ENCODE measurements around the gene CPEB2.

The CPEB2 gene

GRCh38 chr4:15006416-15007024 lies 4.2 kb downstream of the CPEB2 start:
- TF ChIP-seq CTCF (IDR thresholded peaks at IDR 0.05; ENCODE audit: control insufficient read depth, insufficient read depth, low read depth, low read length, missing control alignments): peak; percentile 31
- H3K4me3 ChIP-seq (ENCODE audit: control insufficient read depth, low read depth, low read length): peak overlapping the region; percentile 86
- DNase-seq (ENCODE audit: low read depth): no peak

- no peak for TF ChIP-seq CTCF (IDR thresholded peaks at IDR 0.05; ENCODE audit: control insufficient read depth, insufficient read depth, low read depth, low read length, missing control alignments)
- no peak for DNase-seq (ENCODE audit: low read depth)
- H3K4me3 ChIP-seq (ENCODE audit: control insufficient read depth, low read depth, low read length): no peak overlapping the region
These were observed 4.9 kb downstream of the CPEB2 start for GRCh38 chr4:15007201-15007600.

- TF ChIP-seq CTCF (IDR thresholded peaks at IDR 0.05; ENCODE audit: control insufficient read depth, insufficient read depth, low read depth, low read length, missing control alignments): no peak
- H3K4me3 ChIP-seq (ENCODE audit: control insufficient read depth, low read depth, low read length): no peak overlapping the region
- DNase-seq (ENCODE audit: low read depth): no peak
These were observed 7.8 kb downstream of the CPEB2 start for GRCh38 chr4:15010038-15010585.

- no peak for TF ChIP-seq CTCF (IDR thresholded peaks at IDR 0.05; ENCODE audit: control insufficient read depth, insufficient read depth, low read depth, low read length, missing control alignments)
These were observed 8.9 kb downstream of the CPEB2 start for GRCh38 chr4:15011166-15011565.

GRCh38 chr4:15012017-15012788 lies 9.9 kb downstream of the CPEB2 start:
- no peak for DNase-seq (ENCODE audit: low read depth)
- TF ChIP-seq CTCF (IDR thresholded peaks at IDR 0.05; ENCODE audit: control insufficient read depth, insufficient read depth, low read depth, low read length, missing control alignments): no peak
- no peak overlapping the region for H3K4me3 ChIP-seq (ENCODE audit: control insufficient read depth, low read depth, low read length)

More at GRCh38 chr4:15011166-15011565, 8.9 kb downstream of the CPEB2 start:
- H3K4me3 ChIP-seq (ENCODE audit: control insufficient read depth, low read depth, low read length): no peak overlapping the region
- DNase-seq (ENCODE audit: low read depth): no peak

- TF ChIP-seq CTCF (IDR thresholded peaks at IDR 0.05; ENCODE audit: control insufficient read depth, insufficient read depth, low read depth, low read length, missing control alignments): no peak
- no peak overlapping the region for H3K4me3 ChIP-seq (ENCODE audit: control insufficient read depth, low read depth, low read length)
- no peak for DNase-seq (ENCODE audit: low read depth)
These were observed 11.3 kb downstream of the CPEB2 start for GRCh38 chr4:15013585-15013984.

Measured in AG09309 (cell line).